ENCODE data around the gene ARL15.

ARL15 gene

DNA sequence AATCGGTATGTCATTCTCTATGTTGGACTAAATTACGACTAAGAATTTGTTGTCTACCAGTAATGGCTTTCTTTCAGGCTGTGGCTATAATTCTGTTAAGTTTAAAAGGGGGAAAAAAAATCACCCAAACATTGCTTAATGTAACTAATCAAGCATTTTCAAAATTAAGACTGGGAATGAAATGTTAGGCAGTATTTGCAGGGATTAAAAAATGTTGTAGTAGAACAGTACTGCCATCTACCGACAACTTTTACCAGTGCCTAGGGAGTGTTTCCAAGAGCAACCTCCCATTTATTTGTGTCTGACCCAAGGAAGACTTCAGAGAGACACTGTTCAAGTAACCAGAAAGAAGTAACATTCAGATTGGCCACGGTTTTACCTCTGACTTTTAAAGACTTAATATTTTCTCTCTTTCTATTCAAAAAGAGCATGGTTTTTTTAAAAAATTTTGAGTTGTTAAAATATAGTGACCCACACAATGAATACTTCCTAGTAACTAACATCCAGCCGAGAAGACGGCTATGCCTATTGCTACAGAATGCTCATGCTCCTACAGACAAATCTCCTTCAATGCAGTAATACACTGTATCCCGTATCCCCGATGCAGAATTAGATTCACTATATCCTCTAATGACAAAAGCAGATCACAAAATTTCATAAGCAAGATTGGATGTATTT lies 92.4 kb downstream of the ARL15 start:
- peak; percentile 13 for DNase-seq (ENCODE audit: low spot score)
- TF ChIP-seq, protein P1, sequence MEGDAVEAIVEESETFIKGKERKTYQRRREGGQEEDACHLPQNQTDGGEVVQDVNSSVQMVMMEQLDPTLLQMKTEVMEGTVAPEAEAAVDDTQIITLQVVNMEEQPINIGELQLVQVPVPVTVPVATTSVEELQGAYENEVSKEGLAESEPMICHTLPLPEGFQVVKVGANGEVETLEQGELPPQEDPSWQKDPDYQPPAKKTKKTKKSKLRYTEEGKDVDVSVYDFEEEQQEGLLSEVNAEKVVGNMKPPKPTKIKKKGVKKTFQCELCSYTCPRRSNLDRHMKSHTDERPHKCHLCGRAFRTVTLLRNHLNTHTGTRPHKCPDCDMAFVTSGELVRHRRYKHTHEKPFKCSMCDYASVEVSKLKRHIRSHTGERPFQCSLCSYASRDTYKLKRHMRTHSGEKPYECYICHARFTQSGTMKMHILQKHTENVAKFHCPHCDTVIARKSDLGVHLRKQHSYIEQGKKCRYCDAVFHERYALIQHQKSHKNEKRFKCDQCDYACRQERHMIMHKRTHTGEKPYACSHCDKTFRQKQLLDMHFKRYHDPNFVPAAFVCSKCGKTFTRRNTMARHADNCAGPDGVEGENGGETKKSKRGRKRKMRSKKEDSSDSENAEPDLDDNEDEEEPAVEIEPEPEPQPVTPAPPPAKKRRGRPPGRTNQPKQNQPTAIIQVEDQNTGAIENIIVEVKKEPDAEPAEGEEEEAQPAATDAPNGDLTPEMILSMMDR (IDR thresholded peaks at IDR 0.05; ENCODE audit: borderline replicate concordance, control extremely low read depth, extremely low read depth, insufficient read depth, missing control alignments) = peak; percentile 52
- in situ Hi-C loops (cut with MboI; ENCODE audit: low sequenced_read_pairs, unreplicated experiment) = loop anchor here (25.0 kb wide), 1 partner anchor 731 kb away; the partner anchor contains the start of gene FST

DNA sequence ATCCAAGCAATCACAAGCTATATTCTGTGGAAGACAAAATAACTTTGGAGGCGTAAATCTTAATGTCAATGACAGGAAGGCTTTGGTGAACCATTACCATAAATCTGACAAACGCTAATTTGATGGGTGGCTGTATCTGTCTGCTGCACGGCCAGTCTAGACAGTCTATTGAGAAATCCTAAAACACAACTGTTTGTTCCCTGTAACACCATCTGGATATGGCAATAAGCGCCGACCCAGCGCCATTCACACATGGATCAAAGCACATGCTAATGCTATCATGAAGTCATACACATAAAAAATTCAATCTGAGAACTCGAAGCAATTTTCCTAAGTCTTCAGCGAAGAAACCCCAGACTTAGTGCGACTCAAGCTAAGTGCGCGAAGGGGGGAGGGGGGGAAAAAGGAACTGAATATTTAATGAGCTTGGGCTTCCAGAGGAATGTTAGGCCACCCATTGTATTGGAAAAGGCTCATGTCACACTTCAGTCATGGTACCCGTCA lies 95.1 kb downstream of the ARL15 start:
- no peak for DNase-seq (ENCODE audit: low spot score)
- in situ Hi-C loops (cut with MboI; ENCODE audit: low sequenced_read_pairs, unreplicated experiment) = loop anchor here (25.0 kb wide), 1 partner anchor 728 kb away; the partner anchor contains the start of gene FST
- TF ChIP-seq, protein P1 (IDR thresholded peaks at IDR 0.05; ENCODE audit: borderline replicate concordance, control extremely low read depth, extremely low read depth, insufficient read depth, missing control alignments) = no peak

DNA sequence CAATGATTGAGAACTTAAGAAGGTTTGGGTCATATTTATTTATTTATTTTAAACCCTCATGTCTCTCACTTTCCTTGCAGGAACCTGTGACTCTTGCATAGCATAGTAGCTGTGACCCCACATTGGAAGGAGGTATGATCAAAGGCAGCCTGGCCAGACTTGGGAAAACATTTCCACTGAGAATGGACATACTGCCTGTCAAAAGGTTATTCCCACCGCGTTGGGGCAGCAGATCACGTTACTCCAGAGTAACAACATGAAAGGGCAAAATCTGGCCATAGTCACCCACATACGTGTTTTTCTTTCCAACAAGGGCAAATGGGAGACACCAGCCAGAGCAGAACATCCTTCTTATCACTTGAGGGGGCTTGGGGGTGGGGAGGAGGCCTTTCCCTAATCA lies 95.7 kb downstream of the ARL15 start:
- DNase-seq (ENCODE audit: low spot score) = no peak
- in situ Hi-C loops (cut with MboI; ENCODE audit: low sequenced_read_pairs, unreplicated experiment) = loop anchor here (25.0 kb wide), 1 partner anchor 727 kb away; the partner anchor contains the start of gene FST
- TF ChIP-seq, protein P1 (IDR thresholded peaks at IDR 0.05; ENCODE audit: borderline replicate concordance, control extremely low read depth, extremely low read depth, insufficient read depth, missing control alignments) = no peak

DNA sequence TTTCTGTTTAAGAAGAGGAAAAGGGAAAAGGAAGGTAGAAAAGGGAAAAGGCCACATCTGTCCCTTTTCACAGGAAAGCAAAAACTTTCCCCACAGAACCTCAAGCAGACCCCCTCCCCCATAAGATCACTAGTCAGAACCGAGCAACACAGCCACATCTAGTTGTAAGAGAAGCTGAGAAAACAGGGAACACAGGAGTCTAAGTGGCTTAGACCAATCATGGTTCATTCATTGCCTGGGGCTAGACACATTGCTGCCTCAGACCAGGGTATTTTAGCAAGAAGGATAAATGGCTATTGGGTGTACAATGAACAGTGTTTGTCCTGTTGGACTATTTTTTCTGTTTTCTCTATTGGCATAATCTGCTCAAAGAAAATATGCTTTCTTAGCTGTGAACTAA lies 98.0 kb downstream of the ARL15 start:
- TF ChIP-seq, protein P1 (IDR thresholded peaks at IDR 0.05; ENCODE audit: borderline replicate concordance, control extremely low read depth, extremely low read depth, insufficient read depth, missing control alignments) = no peak
- no peak for DNase-seq (ENCODE audit: low spot score)
- in situ Hi-C loops (cut with MboI; ENCODE audit: low sequenced_read_pairs, unreplicated experiment) = loop anchor here (25.0 kb wide), 1 partner anchor 725 kb away; the partner anchor contains the start of gene FST

DNA sequence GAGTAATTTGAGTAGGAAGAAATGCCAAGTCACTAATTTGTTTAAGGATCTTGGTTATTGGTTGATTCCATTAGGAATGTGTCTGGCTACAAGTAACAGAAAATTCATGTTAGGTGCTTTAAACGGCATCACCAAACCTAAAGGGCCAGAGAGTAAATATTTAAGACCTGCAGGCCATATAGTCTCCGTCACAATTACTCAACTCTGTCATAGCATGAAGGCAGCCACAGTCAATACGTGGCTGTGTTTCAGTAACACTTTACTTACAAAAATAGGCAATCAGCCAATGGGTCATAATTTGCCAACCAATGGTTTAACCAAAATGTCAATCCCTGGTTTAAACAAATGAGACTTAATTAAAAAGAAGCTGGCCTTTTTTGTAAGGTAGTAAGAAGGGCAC lies 98.5 kb downstream of the ARL15 start:
- TF ChIP-seq, protein P1 (IDR thresholded peaks at IDR 0.05; ENCODE audit: borderline replicate concordance, control extremely low read depth, extremely low read depth, insufficient read depth, missing control alignments) = no peak
- no peak for DNase-seq (ENCODE audit: low spot score)
- in situ Hi-C loops (cut with MboI; ENCODE audit: low sequenced_read_pairs, unreplicated experiment) = loop anchor here (25.0 kb wide), 1 partner anchor 725 kb away; the partner anchor contains the start of gene FST

DNA sequence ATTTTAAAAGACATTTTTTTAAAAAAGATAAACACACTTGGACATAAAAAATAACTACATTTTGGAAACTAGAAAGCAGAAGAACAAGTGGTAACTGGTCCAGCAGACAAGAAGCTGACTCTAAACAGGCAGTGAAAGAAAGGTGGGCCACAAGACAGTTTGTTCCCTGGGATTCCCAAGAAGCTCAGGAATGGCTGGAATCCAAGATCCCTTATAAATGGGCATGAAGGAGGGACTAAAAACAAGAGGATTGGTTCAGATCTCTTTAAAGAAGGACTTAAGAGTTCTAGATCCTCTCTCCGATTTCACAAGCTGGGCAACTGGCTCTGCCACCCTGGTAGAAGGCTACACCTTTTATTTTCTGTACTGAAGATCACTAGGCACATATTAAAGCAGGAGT lies 102.8 kb downstream of the ARL15 start:
- in situ Hi-C loops (cut with MboI; ENCODE audit: low sequenced_read_pairs, unreplicated experiment) = loop anchor here (25.0 kb wide), 1 partner anchor 720 kb away; the partner anchor contains the start of gene FST
- DNase-seq (ENCODE audit: low spot score) = no peak
- TF ChIP-seq, protein P1 (IDR thresholded peaks at IDR 0.05; ENCODE audit: borderline replicate concordance, control extremely low read depth, extremely low read depth, insufficient read depth, missing control alignments) = no peak

Data from GM13976 (cell line).